ENCODE data around the gene RPS6KB2. TPM values are rescaled to one million over a fixed set of nuclear protein-coding genes. Genes with fewer than 3 reads are reported as not detected.

RPS6KB2 gene
- total RNA-seq, 1 donor from 2014 or later = 53.8 TPM

- no peak for DNase-seq (ENCODE audit: low spot score, unreplicated experiment)
- Mint-ChIP-seq H3K36me3 (ENCODE audit: insufficient read depth) (no peaks in the 10 kb centered on the region), H3K4me3 (ENCODE audit: low read depth) (no peak overlapping the region), H3K27ac (no peak overlapping the region), H3K9me3 (ENCODE audit: low read depth) (no peaks in the 10 kb centered on the region), H3K27me3 (peaks cover 18% of the 10 kb centered on the region), H3K4me1 (ENCODE audit: low read depth) (peaks cover 1% of the 10 kb centered on the region)
- no peak for TF ChIP-seq CTCF (IDR thresholded peaks at IDR 0.05; ENCODE audit: unreplicated experiment)
These were observed 21.8 kb upstream of the RPS6KB2 start for GRCh38 chr11:67406420-67406968.

- Mint-ChIP-seq H3K27ac (no peak overlapping the region), H3K9me3 (ENCODE audit: low read depth) (no peaks in the 10 kb centered on the region), H3K4me3 (ENCODE audit: low read depth) (no peak overlapping the region), H3K4me1 (ENCODE audit: low read depth) (peaks cover 1% of the 10 kb centered on the region), H3K27me3 (peaks cover 22% of the 10 kb centered on the region), H3K36me3 (ENCODE audit: insufficient read depth) (no peaks in the 10 kb centered on the region)
- no peak for TF ChIP-seq CTCF (IDR thresholded peaks at IDR 0.05; ENCODE audit: unreplicated experiment)
- no peak for DNase-seq (ENCODE audit: low spot score, unreplicated experiment)
These were observed 21.2 kb upstream of the RPS6KB2 start for GRCh38 chr11:67406969-67407687.

GRCh38 chr11:67407688-67408163 is 20.6 kb upstream of the RPS6KB2 start:
- Mint-ChIP-seq H3K27me3 (peaks cover 27% of the 10 kb centered on the region), H3K36me3 (ENCODE audit: insufficient read depth) (no peaks in the 10 kb centered on the region), H3K9me3 (ENCODE audit: low read depth) (no peaks in the 10 kb centered on the region), H3K27ac (no peak overlapping the region), H3K4me1 (ENCODE audit: low read depth) (peaks cover 1% of the 10 kb centered on the region), H3K4me3 (ENCODE audit: low read depth) (no peak overlapping the region)
- no peak for TF ChIP-seq CTCF (IDR thresholded peaks at IDR 0.05; ENCODE audit: unreplicated experiment)
- no peak for DNase-seq (ENCODE audit: low spot score, unreplicated experiment)

- DNase-seq (ENCODE audit: low spot score, unreplicated experiment) = no peak
- H3K36me3 Mint-ChIP-seq (ENCODE audit: insufficient read depth) = no peaks in the 10 kb centered on the region
- no peak for TF ChIP-seq CTCF (IDR thresholded peaks at IDR 0.05; ENCODE audit: unreplicated experiment)
- peaks cover 36% of the 10 kb centered on the region for H3K27me3 Mint-ChIP-seq
- no peaks in the 10 kb centered on the region for H3K9me3 Mint-ChIP-seq (ENCODE audit: low read depth)
- no peak overlapping the region for H3K27ac Mint-ChIP-seq
- peaks cover 4% of the 10 kb centered on the region for H3K4me1 Mint-ChIP-seq (ENCODE audit: low read depth)
- H3K4me3 Mint-ChIP-seq (ENCODE audit: low read depth) = no peak overlapping the region
These were observed 19.7 kb upstream of the RPS6KB2 start for GRCh38 chr11:67408437-67409200.

GRCh38 chr11:67409261-67409666 is 19.0 kb upstream of the RPS6KB2 start:
- Mint-ChIP-seq H3K4me1 (ENCODE audit: low read depth) (peaks cover 4% of the 10 kb centered on the region), H3K9me3 (ENCODE audit: low read depth) (no peaks in the 10 kb centered on the region), H3K27me3 (peaks cover 36% of the 10 kb centered on the region), H3K4me3 (ENCODE audit: low read depth) (no peak overlapping the region), H3K27ac (no peak overlapping the region), H3K36me3 (ENCODE audit: insufficient read depth) (no peaks in the 10 kb centered on the region)
- DNase-seq (ENCODE audit: low spot score, unreplicated experiment) = no peak
- TF ChIP-seq CTCF (IDR thresholded peaks at IDR 0.05; ENCODE audit: unreplicated experiment) = no peak
